Gastrocnemius medialis (tissue), 4 donors: ENCODE results near the gene LRRC18. TPM values are rescaled to one million over a fixed set of nuclear protein-coding genes. Genes with fewer than 3 reads are reported as not detected.

Source experiments
- ATAC-seq, 2 donors: fragments of 150-250 bp; one replicate each; pipeline ENCODE4 v1.9.1; 2016
- DNase-seq, 2 donors: peaks; one replicate each; pipeline ENCODE4 v3.0.0-alpha.2; 2019
- H3K27ac ChIP-seq, 4 donors: fragments of 200-600 bp; sonication (generic); 1 replicate in 1 of 4; 2 replicates in 3 of 4; pipeline ENCODE4 v1.5.1; 2016 to 2018; ENCODE audit warnings: mild to moderate bottlenecking in 2 of 4, moderate library complexity in 1 of 4
- H3K27me3 ChIP-seq, 3 donors: fragments of 200-600 bp; sonication (generic) in 2 of 3; 1 replicate in 1 of 3; 2 replicates in 2 of 3; pipeline versions ENCODE4 v1.5.1 to v1.6.0; 2016 to 2019; ENCODE audit warnings: mild to moderate bottlenecking in 1 of 3, moderate library complexity in 1 of 3
- H3K36me3 ChIP-seq, 2 donors: fragments of 200-600 bp; sonication (generic) in 1 of 2; one replicate each; pipeline ENCODE4 v1.5.1; 2017 to 2018
- H3K4me1 ChIP-seq, 2 donors: fragments of 200-600 bp; sonication (generic) in 1 of 2; one replicate each; pipeline ENCODE4 v1.5.1; 2016 to 2017; ENCODE audit warnings: mild to moderate bottlenecking in 2 of 2
- H3K4me3 ChIP-seq, 4 donors: fragments of 200-600 bp; sonication (generic) in 3 of 4; 1 replicate in 1 of 4; 2 replicates in 3 of 4; pipeline ENCODE4 v1.5.1; 2016 to 2019; ENCODE audit warnings: mild to moderate bottlenecking in 2 of 4
- H3K9me3 ChIP-seq, 3 donors: fragments of 200-600 bp; sonication (generic) in 2 of 3; 1 replicate in 1 of 3; 2 replicates in 2 of 3; pipeline ENCODE4 v1.5.1; 2016 to 2019
- POLR2A ChIP-seq, 2 donors: fragments of 450-650 bp; IDR thresholded peaks; one replicate each; pipeline ENCODE4 v1.6.1; 2017; ENCODE audit warnings: antibody characterized with exemption in 2 of 2, mild to moderate bottlenecking in 2 of 2, moderate library complexity in 2 of 2
- in situ Hi-C, 4 donors: fragments of 200-750 bp; cut with MboI; loops; one replicate each; pipeline versions ENCODE4 v1.15.0 to v1.8.0; 2017; ENCODE audit warnings: low sequenced_read_pairs in 4 of 4
- intact Hi-C: fragments of 100-400 bp; cut with DNase I; formaldehyde crosslinking; loops from one replicate; pipeline ENCODE4 v1.15.1; 2023; ENCODE audit warnings: low total_unique reads
- total RNA-seq, 4 donors: library from RNA; depleted of rRNA; stranded (reverse); fragments of >200 nt; gene quantifications; one replicate each; pipeline versions ENCODE4 v1.1.0 to v1.2.3, GENCODE V29; 2016
- TF ChIP-seq, protein P1 (sequence below), 5 experiments: fragments of 450-650 bp in 3 of 5; fragments of 200-600 bp in 2 of 5; sonication (generic) in 2 of 5; IDR thresholded peaks in 4 of 5; conservative IDR thresholded peaks in 1 of 5; 1 replicate in 4 of 5; 2 replicates in 1 of 5; pipeline ENCODE4 v1.5.1; 2016 to 2019; ENCODE audit warnings: antibody characterized with exemption in 5 of 5, mild to moderate bottlenecking in 3 of 5, moderate library complexity in 3 of 5

The LRRC18 gene
- total RNA-seq, 4 donors from 2014 or later: not detected

DNA sequence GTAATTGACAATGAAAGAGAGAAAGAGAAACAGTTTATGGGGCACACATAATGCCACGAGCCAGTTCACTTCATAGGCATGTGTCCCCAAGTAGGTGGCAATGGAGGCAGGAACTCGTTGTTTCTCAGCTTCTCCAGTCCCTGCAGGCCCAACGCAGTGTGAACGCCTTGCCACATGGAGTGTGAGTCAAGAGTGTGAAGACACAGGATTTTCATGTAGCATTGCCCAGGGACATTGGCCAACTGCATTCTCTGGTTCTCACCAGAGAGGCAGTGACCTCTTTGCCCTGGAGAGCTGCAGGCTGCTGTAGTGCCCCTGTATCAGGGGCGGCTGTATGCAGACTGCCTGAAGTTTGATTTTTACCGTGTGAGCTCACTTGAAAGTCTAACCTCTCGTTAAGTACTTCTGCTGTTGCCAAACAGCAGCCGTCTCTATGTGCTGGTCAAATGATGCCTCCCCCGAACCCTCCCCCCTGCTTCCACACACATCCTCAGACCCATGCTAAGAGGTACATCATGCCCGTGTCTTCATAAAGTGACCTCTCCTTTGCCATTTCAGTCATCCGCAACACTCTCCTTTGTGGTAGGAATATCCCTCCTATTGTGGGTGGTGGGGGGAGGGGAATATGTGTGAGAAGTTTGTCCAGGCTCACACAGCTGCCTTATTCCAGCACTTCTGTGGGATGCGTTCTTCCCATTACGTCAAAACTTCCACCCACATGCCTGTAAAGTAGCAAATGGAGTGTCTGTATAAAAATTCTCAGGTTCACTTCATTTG lies 12.7 kb downstream of the LRRC18 start:
- intact Hi-C loops (no loop called here), in situ Hi-C loops (no loop called here)
- Histone ChIP-seq H3K9me3 (no peaks in the 10 kb centered on the region), H3K36me3 (no peaks in the 10 kb centered on the region), H3K27ac (no peak overlapping the region), H3K4me1 (no peaks in the 10 kb centered on the region), H3K27me3 (no peaks in the 10 kb centered on the region), H3K4me3 (no peak overlapping the region)
- TF ChIP-seq, protein P1, sequence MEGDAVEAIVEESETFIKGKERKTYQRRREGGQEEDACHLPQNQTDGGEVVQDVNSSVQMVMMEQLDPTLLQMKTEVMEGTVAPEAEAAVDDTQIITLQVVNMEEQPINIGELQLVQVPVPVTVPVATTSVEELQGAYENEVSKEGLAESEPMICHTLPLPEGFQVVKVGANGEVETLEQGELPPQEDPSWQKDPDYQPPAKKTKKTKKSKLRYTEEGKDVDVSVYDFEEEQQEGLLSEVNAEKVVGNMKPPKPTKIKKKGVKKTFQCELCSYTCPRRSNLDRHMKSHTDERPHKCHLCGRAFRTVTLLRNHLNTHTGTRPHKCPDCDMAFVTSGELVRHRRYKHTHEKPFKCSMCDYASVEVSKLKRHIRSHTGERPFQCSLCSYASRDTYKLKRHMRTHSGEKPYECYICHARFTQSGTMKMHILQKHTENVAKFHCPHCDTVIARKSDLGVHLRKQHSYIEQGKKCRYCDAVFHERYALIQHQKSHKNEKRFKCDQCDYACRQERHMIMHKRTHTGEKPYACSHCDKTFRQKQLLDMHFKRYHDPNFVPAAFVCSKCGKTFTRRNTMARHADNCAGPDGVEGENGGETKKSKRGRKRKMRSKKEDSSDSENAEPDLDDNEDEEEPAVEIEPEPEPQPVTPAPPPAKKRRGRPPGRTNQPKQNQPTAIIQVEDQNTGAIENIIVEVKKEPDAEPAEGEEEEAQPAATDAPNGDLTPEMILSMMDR (IDR thresholded peaks at IDR 0.05 in 4 of 5, conservative IDR thresholded peaks at IDR 0.05 in 1 of 5): no peak
- no peak for TF ChIP-seq POLR2A (IDR thresholded peaks at IDR 0.05)
- DNase-seq (no peak), ATAC-seq (no peak)

DNA sequence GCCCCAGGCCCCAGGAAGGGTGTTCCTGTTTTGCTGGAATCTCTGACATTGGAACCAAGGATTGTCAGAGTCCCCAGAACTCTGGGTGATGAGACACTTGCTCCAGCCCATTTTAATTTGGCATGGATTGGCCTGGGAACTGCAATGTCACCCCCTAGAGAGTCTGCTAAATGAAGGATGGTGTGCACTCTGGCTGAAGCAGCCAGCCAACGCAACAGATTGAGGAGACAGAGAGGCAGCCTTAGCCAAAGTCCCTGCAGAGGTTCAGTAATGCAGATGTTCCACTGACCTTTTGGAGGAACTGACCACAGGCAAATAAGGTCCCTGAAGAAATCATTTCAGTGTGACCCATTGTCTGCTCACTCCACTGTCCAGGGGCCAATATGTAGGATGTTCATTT lies 13.4 kb downstream of the LRRC18 start:
- Histone ChIP-seq H3K27ac (no peak overlapping the region), H3K4me1 (no peaks in the 10 kb centered on the region), H3K27me3 (no peaks in the 10 kb centered on the region), H3K36me3 (no peaks in the 10 kb centered on the region), H3K9me3 (no peaks in the 10 kb centered on the region), H3K4me3 (no peak overlapping the region)
- intact Hi-C loops (no loop called here), in situ Hi-C loops (no loop called here)
- no peak for ATAC-seq
- TF ChIP-seq, protein P1 (IDR thresholded peaks at IDR 0.05 in 4 of 5, conservative IDR thresholded peaks at IDR 0.05 in 1 of 5): no peak
- no peak for TF ChIP-seq POLR2A (IDR thresholded peaks at IDR 0.05)
- no peak for DNase-seq

DNA sequence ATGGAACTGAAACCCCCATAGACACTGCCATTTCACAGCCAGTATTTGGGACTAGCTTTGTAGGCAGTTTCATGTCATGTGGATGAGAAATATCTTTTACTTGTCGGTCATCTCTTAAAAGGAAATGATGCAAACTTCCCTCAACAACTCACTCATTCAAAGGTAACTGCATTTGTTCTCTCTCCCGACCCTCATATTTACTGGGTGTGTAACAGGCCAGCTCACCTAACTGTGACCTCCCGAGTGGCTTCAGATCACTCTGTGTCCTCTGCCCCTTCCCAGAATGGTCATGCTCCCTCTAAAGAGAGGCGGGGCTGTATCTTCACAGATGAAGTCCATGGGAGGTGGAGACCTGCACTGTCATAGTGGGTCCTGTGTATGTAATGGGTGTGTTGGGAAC lies 14.7 kb downstream of the LRRC18 start:
- Histone ChIP-seq H3K27me3 (no peaks in the 10 kb centered on the region), H3K36me3 (no peaks in the 10 kb centered on the region), H3K27ac (no peak overlapping the region), H3K4me1 (no peaks in the 10 kb centered on the region), H3K9me3 (no peaks in the 10 kb centered on the region), H3K4me3 (no peak overlapping the region)
- intact Hi-C loops: no loop called here
- in situ Hi-C loops: no loop called here
- ATAC-seq: no peak
- no peak for DNase-seq
- no peak for TF ChIP-seq POLR2A (IDR thresholded peaks at IDR 0.05)
- TF ChIP-seq, protein P1 (IDR thresholded peaks at IDR 0.05 in 4 of 5, conservative IDR thresholded peaks at IDR 0.05 in 1 of 5): no peak

DNA sequence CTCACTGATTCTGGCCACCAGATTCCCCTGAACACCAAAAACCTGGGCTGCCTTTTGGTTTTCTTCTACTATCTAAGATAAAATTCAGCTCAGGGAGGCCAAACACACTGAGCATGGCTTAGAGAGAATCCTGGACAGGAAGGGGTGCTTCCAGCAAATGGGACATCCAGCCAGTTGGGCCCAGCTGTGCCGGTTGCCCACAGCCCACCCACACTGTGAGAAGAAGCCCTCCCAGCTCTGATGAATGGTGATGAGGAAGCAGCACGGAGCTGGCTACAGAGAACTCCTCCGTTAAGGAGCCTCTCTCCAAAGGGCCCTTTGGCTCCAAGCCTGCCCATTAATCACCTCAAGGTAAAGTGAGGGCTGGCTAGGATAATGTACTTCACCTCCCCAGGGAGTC lies 15.9 kb downstream of the LRRC18 start:
- DNase-seq (no peak), ATAC-seq (no peak)
- intact Hi-C loops (no loop called here), in situ Hi-C loops (no loop called here)
- no peaks in the 10 kb centered on the region for H3K27me3 ChIP-seq
- TF ChIP-seq POLR2A (IDR thresholded peaks at IDR 0.05): no peak
- TF ChIP-seq, protein P1 (IDR thresholded peaks at IDR 0.05 in 4 of 5, conservative IDR thresholded peaks at IDR 0.05 in 1 of 5): no peak
- no peaks in the 10 kb centered on the region for H3K4me1 ChIP-seq
- H3K4me3 ChIP-seq: no peak overlapping the region
- H3K36me3 ChIP-seq: no peaks in the 10 kb centered on the region
- no peaks in the 10 kb centered on the region for H3K9me3 ChIP-seq
- no peak overlapping the region for H3K27ac ChIP-seq

DNA sequence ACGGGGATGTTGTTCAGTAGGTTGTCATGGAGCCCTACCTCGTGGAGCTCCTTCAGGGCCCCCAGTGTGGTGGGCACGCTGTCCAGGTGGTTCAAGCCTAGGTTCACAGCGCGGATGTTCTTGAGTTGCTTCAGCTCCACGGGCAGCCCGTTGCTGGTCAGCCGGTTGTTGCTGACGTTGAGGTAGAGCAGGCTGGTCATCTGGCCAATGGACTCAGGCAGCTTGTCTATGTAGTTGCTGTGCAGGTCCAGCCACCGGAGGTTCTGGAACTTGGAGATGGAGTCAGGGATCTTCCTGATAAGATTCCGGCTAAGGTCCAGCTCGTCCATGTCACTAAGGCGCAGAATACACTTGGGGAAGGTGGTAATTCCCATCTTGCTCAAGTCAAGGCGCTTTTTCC lies 26.0 kb downstream of the LRRC18 start:
- H3K36me3 ChIP-seq: no peaks in the 10 kb centered on the region
- no peaks in the 10 kb centered on the region for H3K27me3 ChIP-seq
- DNase-seq (no peak), ATAC-seq (no peak)
- in situ Hi-C loops (no loop called here), intact Hi-C loops (no loop called here)
- no peaks in the 10 kb centered on the region for H3K9me3 ChIP-seq
- no peak overlapping the region for H3K27ac ChIP-seq
- no peaks in the 10 kb centered on the region for H3K4me1 ChIP-seq
- no peak for TF ChIP-seq POLR2A (IDR thresholded peaks at IDR 0.05)
- TF ChIP-seq, protein P1 (IDR thresholded peaks at IDR 0.05 in 4 of 5, conservative IDR thresholded peaks at IDR 0.05 in 1 of 5): no peak
- H3K4me3 ChIP-seq: no peak overlapping the region
